ENCODE data around the gene INA.

DNA sequence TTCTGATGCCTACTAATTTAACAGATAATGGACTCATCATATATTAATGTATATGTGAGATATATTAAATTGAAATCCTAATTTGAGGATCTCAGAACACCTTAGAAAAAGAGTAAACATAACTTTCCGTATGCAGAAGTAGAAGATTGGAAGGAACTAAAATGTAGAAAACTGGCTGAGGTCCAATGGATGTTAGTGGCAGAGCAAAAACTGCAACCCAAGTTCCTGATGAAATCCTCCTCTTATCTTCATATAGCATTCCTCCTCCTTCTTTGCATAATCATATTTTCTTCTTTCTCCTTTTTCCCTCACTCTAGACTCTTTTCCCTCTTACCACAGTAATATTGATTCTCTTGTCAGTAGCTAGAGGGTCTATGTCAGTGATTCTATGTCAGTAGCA is 6.0 kb downstream of the INA start:
- TF ChIP-seq POLR2A (IDR thresholded peaks at IDR 0.05; ENCODE audit: low read depth, low read length) (no peak), POLR2AphosphoS5 (IDR thresholded peaks at IDR 0.05; ENCODE audit: low read depth, low read length) (no peak)

Measured in GM12891 (cell line).